HG03108 (cell line): Measurements from ENCODE around the gene HNRNPLL.

Source experiments
- ATAC-seq: cut with Tn5 transposase; IDR thresholded peaks from one replicate; pipeline ENCODE4 v1.9.1; 2021; ENCODE audit warnings: moderate library complexity; ENCODE audit not compliant: unreplicated experiment

Gene HNRNPLL

DNA sequence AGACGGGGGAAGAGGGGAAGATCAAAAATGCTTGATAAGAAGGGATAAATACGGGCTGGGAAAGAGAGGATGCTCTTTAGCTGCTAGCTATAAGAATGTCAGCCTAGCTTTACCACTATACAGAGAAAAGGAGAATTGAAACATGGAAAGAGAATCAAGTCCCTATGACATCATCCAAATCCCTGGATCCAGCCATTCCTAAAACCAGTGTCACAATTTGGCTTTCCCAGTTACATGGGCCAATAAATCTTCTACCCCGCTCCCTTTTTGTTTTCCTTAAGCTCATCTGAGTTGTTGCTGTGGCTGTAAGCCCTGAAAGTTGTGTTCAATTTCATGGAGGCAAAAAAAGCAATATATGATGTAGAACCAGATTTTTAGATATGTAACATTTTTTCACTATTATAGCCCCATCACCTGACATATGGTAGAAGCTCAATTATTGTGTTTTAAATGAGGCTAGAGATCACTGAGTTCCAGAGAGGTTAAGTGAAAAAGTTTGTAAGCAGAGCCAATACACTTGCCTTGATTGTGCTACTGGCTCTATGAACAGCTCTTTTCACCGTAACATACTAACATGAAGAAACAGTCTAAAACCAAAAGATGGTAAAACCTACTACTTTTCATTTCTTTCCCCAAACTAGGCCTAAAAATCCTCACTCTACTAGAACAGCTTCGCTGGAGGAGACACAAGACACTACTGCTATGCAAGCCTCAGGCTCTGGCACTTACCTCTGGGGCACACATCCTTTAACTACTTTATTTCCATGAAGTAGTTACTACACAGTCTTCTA, 4.3 kb downstream of the HNRNPLL start:
- no peak for ATAC-seq

DNA sequence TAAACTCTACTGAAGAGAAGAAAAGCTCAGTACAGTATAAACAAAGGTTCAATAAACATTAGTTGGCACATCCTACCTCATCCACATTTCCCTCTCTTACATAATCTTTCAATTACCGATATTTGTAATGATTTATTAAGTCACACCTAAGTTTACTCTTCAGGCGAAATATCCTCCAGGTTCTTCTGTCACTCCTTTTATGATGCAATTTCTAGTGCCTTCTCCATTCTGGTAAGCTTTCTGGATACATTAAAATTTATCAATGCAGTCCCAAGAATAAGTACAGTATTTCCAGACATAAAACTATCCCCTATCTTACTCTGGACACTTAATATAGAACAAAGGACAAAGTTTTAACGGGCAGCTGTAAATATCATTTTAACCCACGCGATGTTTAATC, 5.6 kb downstream of the HNRNPLL start:
- ATAC-seq = no peak

GRCh38 chr2:38596229-38596628, 6.5 kb downstream of the HNRNPLL start:
- ATAC-seq = no peak

- ATAC-seq = no peak
These were observed 9.8 kb downstream of the HNRNPLL start for GRCh38 chr2:38592951-38593350.

- no peak for ATAC-seq
These were observed 11.6 kb downstream of the HNRNPLL start for GRCh38 chr2:38591152-38591551.

- ATAC-seq = no peak
These were observed 12.7 kb downstream of the HNRNPLL start for GRCh38 chr2:38590053-38590452.

DNA sequence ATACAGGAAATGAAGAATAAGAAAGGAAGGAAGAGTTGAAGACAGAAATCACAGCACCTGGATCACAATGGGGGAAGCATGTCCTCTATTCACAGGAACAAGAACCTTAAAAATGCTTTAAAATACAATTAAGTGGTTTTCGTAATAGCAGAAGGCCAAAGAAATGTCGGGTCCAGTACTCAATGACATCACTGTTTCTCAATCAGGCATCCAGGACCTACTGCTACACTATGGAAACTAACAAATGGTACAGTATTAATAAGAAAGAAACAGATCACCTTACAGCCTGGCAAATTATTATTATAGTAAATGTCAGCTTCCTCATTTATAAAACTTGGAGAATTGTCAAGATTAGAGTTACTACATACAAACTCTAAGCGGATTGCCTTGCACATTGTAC, 15.8 kb downstream of the HNRNPLL start:
- ATAC-seq = no peak

- ATAC-seq = no peak
These were observed 17.8 kb downstream of the HNRNPLL start for GRCh38 chr2:38584881-38585280.

- no peak for ATAC-seq
These were observed 18.7 kb downstream of the HNRNPLL start for GRCh38 chr2:38583994-38584393.

DNA sequence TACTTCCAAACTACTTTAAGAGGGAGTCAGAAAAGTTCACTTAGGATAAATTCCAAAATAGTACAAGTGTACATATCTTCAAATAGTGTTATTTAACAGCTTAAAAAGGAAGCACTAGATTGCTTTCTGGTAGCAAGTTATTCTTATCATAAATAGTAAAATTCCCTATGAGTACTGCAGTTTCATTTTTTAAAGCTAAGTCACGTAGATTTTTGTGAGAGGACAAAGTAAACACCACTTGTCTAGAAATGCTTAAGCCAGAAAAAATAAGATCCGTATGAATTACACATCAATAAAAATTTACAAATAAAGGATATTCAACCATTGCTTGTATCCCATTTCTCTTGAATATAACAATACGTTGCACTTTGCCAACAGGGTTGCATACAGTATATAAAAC, 19.2 kb downstream of the HNRNPLL start:
- no peak for ATAC-seq

DNA sequence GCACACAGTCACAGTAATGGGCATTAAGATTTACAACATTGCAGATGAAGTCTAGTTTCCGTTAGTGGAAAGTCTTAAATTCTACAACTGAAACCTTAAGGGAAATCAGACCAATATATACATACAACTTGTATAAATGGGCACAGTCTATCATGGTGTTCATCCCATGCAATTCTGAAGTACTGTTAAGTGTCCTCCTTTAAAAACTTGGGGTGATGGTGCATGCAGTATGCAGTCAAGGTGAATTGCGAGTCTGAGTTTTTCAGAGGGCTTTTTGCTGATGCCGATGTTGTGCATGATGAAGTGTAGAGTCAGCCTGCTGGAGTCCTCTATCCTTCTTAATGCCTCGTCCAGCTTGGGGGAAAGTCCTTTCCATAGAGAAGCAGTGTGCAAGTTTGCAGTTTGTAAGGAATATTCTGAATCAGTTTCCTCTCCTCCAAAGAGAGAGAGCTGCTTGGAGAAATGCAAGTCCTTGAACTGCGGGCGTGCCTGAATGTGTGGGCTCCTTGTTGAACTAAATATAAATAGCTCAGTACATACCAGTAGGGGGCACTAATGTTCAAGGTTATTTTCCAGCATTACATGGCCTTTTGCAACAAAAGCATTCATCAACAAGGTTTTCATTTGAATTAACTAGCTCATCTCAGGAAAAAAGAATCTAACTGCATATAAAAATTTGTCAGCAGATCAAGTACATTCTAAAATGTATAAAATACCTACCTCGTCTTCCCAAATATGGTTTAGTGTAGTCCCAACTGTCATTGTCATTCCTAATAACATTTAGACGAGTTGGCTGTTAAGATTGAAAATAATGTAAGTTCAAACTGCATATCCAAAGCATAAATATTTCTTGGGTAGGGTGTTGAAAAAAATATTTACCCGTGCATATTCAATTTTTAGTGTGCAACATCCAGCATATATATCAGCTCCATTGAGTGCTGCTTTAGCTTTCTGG, 21.3 kb downstream of the HNRNPLL start:
- no peak for ATAC-seq

DNA sequence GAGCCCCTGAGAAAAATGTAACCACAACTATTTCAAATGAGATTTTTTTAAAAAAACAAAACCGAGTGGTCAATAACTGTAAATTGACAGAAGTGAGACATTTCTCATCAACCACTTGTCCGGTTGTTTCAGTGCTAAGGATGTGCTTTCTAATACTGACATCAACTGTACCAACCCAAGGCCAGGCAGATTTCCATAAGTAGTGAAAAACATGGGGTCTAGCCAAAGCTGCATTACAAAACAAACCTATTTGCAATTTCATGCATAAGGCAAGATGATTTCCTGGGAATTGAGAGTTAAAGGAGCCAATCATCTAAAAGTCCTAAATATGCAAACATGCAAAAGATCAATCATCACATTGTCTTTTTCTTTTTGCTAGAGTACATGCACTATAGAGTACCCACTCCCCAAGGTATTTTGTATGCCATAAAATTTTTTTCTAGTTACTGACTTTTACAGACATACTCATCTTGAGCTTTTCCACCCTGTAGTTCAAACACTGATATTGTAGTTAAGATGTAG, 22.6 kb downstream of the HNRNPLL start:
- no peak for ATAC-seq

DNA sequence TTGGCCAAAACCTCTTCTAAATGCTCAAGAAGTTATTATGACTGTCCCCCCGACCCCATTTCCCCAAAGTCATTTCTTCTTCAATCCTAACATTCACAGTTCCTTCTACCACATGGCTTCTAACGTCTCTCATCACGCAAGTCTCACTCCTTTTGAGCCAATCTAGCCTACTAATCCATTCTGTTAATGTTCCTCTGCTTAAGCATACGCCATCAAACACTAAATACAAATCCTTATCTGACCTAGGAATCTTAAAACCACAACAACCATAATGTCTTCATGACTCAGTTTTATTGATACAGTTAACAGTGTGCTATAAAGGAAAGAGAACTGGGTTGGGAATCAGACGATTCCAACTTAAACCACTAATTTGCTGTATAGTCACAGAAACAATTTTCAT, 23.9 kb downstream of the HNRNPLL start:
- ATAC-seq = no peak

GRCh38 chr2:38574278-38574677, 28.4 kb downstream of the HNRNPLL start:
- no peak for ATAC-seq

DNA sequence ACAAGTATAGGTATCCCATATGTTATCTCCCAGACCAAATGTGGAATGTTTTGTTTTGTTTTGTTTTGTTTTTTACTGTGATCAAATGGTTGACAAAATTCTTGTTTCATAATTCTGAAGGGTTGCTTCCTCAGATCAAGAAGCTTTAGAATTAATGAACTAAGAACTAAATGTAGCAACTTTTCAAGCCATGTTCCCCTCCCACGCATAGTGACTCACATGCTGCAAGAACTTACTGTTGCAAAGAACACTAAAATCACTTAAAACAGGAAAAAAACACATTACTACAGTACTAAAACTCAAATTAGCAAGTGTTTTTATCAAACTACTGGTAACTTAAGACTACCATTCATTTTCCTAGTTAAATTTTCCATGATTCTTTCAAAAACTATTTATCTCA, 30.6 kb downstream of the HNRNPLL start:
- ATAC-seq = no peak

DNA sequence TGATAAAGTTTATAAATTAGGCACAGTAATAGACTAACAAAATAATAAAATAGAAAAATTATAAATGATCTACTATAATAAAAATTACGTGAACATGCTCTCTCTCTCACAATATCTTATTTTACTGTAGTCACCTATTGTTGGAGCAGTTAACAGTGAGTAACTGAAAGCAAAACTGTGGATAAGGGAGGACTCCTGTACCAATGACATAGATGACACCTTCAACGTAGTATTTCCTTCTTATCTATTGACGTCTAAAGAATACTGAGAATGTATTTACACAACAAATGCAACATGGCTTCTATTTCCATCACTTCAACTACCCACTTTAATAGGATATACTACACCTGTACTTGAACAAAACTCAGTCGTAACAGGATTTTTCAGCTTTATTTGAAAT, 31.5 kb downstream of the HNRNPLL start:
- ATAC-seq = no peak

DNA sequence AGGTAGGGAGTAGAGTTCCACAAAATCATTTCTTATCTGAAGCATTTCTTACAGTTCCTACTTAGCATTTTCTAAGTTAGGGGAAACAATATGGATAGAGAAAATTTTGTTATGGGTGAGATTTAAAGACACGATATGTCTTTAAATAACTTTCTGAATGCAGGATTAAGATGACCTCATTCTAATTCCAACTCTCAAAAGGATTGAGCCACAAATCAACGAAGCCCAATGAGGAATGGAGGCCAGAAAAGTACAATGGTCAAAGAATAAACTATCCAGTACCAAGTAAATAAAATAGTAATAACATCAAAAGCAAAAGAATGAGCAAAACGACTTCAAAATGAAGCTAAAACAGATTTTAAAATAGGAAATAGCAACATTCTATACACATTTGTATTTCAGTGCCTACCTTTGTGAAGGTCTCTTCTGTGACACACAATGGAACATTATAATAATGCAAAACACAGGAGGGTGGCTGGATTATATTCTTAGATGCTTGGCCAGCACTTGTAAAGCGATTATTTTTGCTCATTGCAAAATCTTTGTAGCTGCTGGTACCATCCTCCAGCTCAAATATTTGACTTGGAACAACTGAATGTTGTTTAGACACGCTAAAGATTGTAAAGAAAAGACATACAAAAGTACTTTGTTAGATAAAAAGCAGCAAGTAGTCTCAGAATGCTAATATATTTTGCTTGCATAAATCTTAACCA, 33.8 kb downstream of the HNRNPLL start:
- no peak for ATAC-seq

- no peak for ATAC-seq
These were observed 37.4 kb downstream of the HNRNPLL start for GRCh38 chr2:38565333-38565732.

GRCh38 chr2:38561691-38562090, 41.0 kb downstream of the HNRNPLL start:
- no peak for ATAC-seq

DNA sequence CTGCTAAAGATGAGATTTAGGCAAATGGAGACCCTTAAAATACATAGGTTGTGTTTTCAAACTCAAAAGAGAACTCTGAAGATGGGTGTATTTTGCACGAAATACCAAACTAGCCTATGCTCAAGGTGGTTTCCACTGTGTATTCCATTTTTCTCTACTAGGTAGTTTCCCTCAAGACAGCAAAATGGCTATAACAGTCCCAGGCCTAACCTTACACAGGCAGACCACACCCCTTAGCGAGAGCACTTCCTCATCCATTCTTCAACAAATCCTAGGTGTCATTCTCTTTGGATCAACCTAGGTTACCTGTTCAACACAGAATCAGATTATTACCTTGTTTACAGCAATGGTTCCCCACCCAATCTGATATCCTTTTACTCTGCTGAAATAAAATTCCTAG, 42.6 kb downstream of the HNRNPLL start:
- ATAC-seq = no peak

DNA sequence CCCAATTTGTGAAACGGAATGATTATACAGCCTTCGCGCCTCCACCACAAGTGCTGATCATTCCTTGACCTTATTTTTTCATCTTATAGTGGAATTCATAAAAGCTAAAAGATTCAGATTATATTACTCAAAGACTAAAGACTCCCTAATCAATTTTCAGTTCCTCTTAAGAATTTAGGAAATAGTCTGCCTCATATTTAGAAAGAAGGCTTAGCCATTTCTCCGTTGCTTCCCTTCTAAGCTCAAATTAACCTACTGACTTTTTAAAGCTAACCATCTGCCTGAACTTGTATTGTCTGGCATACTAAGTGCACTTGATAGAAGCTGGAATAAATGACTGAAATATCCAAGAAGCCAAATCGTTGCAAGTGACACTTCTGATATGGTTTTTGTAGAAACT, 44.7 kb downstream of the HNRNPLL start:
- no peak for ATAC-seq
